Keratinocyte (primary cell): ENCODE data around the gene CCDC85C.

Experiments
- EZH2 ChIP-seq: IDR thresholded peaks from one replicate; pipeline ENCODE4 v1.6.1; 2012; ENCODE audit warnings: inconsistent platforms, mild to moderate bottlenecking, low read length, moderate library complexity
- TF ChIP-seq, protein P1 (sequence below), 3 experiments: IDR thresholded peaks in 1 of 3; conservative IDR thresholded peaks in 1 of 3; optimal IDR thresholded peaks in 1 of 3; 2 replicates in 2 of 3; 3 replicates in 1 of 3; pipeline versions ENCODE3 to v1.5.1; 2011; ENCODE audit warnings: low read length in 3 of 3, mild to moderate bottlenecking in 3 of 3, moderate library complexity in 2 of 3, control low read depth in 1 of 3, inconsistent platforms in 1 of 3; ENCODE audit not compliant: insufficient read depth in 2 of 3; ENCODE audit errors: extremely low read depth in 1 of 3

DNA sequence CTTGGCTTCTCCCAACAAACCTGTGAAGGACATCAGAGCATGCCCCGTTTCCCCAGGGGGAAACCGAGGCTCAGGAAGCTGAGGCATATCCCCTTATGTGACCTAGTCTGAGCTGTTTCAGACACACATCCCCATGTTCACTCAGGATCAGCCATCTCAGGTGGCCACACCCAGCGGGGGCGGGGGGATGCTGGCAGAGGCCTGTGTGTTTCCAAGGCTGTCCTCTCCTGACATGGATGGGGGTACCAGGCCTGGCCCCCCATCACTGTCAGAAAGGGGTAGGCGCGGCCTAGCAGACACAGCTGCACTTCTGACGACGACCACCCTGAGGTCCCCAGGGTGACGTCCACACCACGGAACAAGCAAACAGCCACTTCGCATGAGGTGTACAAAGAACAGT is 22.1 kb downstream of the CCDC85C start:
- TF ChIP-seq, protein P1, sequence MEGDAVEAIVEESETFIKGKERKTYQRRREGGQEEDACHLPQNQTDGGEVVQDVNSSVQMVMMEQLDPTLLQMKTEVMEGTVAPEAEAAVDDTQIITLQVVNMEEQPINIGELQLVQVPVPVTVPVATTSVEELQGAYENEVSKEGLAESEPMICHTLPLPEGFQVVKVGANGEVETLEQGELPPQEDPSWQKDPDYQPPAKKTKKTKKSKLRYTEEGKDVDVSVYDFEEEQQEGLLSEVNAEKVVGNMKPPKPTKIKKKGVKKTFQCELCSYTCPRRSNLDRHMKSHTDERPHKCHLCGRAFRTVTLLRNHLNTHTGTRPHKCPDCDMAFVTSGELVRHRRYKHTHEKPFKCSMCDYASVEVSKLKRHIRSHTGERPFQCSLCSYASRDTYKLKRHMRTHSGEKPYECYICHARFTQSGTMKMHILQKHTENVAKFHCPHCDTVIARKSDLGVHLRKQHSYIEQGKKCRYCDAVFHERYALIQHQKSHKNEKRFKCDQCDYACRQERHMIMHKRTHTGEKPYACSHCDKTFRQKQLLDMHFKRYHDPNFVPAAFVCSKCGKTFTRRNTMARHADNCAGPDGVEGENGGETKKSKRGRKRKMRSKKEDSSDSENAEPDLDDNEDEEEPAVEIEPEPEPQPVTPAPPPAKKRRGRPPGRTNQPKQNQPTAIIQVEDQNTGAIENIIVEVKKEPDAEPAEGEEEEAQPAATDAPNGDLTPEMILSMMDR (optimal IDR thresholded peaks at IDR 0.05 in 1 of 3, IDR thresholded peaks at IDR 0.05 in 1 of 3, conservative IDR thresholded peaks at IDR 0.05 in 1 of 3; ENCODE audit: extremely low read depth in 1 of 3, insufficient read depth in 2 of 3, low read length in 3 of 3) = no peak
- TF ChIP-seq EZH2 = no peak
